Activated B cell treated with CpG ODN at 0.5 μM for 24 hours (primary cell): ENCODE measurements around the gene CAMK2D. TPM values are rescaled to one million over a fixed set of nuclear protein-coding genes. Genes with fewer than 3 reads are reported as not detected.

ENCODE experiments used
- ATAC-seq: fragments of 200-7000 bp; cut with Tn5 transposase; one replicate; pipeline ENCODE4 v1.10.0; 2021; ENCODE audit warnings: low read depth, mild to moderate bottlenecking, moderate library complexity
- CTCF ChIA-PET: fragments of 350-600 bp; sonication (Branson Sonifier 250); formaldehyde crosslinking; loops from one replicate; lab custom pipeline; 2021; ENCODE audit warnings: antibody characterized with exemption; lab: Charles Lee
- POLR2A ChIA-PET: fragments of 350-600 bp; sonication (Branson Sonifier 250); formaldehyde crosslinking; loops from one replicate; lab custom pipeline; 2021; ENCODE audit warnings: antibody characterized with exemption; lab: Charles Lee
- DNase-seq: peaks from one replicate; pipeline ENCODE4 v3.0.0; 2022
- H3K27ac Mint-ChIP-seq: one replicate; pipeline ENCODE4 v1.8.0; 2020; ENCODE audit warnings: mixed read lengths
- H3K27me3 Mint-ChIP-seq: one replicate; pipeline ENCODE4 v1.8.0; 2021; ENCODE audit warnings: mixed read lengths
- H3K36me3 Mint-ChIP-seq: one replicate; pipeline ENCODE4 v1.8.0; 2021; ENCODE audit warnings: low read depth, mixed read lengths
- H3K4me1 Mint-ChIP-seq: one replicate; pipeline ENCODE4 v1.8.0; 2021; ENCODE audit warnings: mixed read lengths
- H3K4me3 Mint-ChIP-seq: one replicate; pipeline ENCODE4 v1.8.0; 2020; ENCODE audit warnings: mild to moderate bottlenecking, mixed read lengths
- H3K9me3 Mint-ChIP-seq: one replicate; pipeline ENCODE4 v1.8.0; 2020; ENCODE audit warnings: mixed read lengths
- CTCF ChIP-seq: fragments of 200-600 bp; IDR thresholded peaks from one replicate; pipeline ENCODE4 v1.8.0; 2022; ENCODE audit warnings: antibody characterized with exemption, mild to moderate bottlenecking
- intact Hi-C: fragments of 100-400 bp; cut with micrococcal nuclease; formaldehyde crosslinking; loops from one replicate; pipeline ENCODE4 v1.15.1; 2024
- total RNA-seq: library from RNA; stranded (reverse); gene quantifications from 2 replicates; pipeline ENCODE4 v1.2.3, GENCODE V29; 2022

Gene CAMK2D
- total RNA-seq, 1 donor from 2014 or later: 72.9 TPM

GRCh38 chr4:113643505-113643904, 118.0 kb downstream of the CAMK2D start:
- Mint-ChIP-seq H3K9me3 (no peaks in the 10 kb centered on the region), H3K4me3 (no peak overlapping the region), H3K4me1 (peaks cover 81% of the 10 kb centered on the region), H3K36me3 (peaks cover 22% of the 10 kb centered on the region), H3K27ac (peak overlapping the region; percentile 79), H3K27me3 (no peaks in the 10 kb centered on the region)
- ATAC-seq (no peak), DNase-seq (no peak)
- CTCF ChIA-PET: no interaction called here
- intact Hi-C loops: no loop called here
- POLR2A ChIA-PET: interaction anchor here (1.2 to 1.3 kb wide), 2 partner anchors 63 to 96 kb away, joined by 3 to 4 read pairs; no protein-coding TSS in a partner anchor
- TF ChIP-seq CTCF: no peak

GRCh38 chr4:113641025-113641431, 120.5 kb downstream of the CAMK2D start:
- H3K4me1 Mint-ChIP-seq: peaks cover 93% of the 10 kb centered on the region
- POLR2A ChIA-PET: interaction anchor here (0.8 to 3.4 kb wide), 6 partner anchors 9 to 119 kb away, joined by 3 to 20 read pairs (median 6); no protein-coding TSS in a partner anchor
- peak overlapping the region; percentile 87 for H3K27ac Mint-ChIP-seq
- ATAC-seq: peak; percentile 58
- no peak for TF ChIP-seq CTCF
- intact Hi-C loops: loop anchor here (1.0 kb wide), 2 partner anchors 76 to 120 kb away; partner anchors contain the start of gene CAMK2D
- peaks cover 4% of the 10 kb centered on the region for H3K9me3 Mint-ChIP-seq
- DNase-seq: no peak
- CTCF ChIA-PET: interaction anchor here (0.7 to 1.5 kb wide), 4 partner anchors 10 to 120 kb away, joined by 3 to 7 read pairs (median 4); no protein-coding TSS in a partner anchor
- no peaks in the 10 kb centered on the region for H3K27me3 Mint-ChIP-seq
- H3K36me3 Mint-ChIP-seq: peaks cover 18% of the 10 kb centered on the region
- peak overlapping the region; percentile 53 for H3K4me3 Mint-ChIP-seq

GRCh38 chr4:113639326-113639725, 122.2 kb downstream of the CAMK2D start:
- H3K4me1 Mint-ChIP-seq: peaks cover 87% of the 10 kb centered on the region
- H3K9me3 Mint-ChIP-seq: peaks cover 4% of the 10 kb centered on the region

GRCh38 chr4:113638562-113638832, 123.0 kb downstream of the CAMK2D start:
- DNase-seq (no peak), ATAC-seq (no peak)
- ChIA-PET POLR2A (interaction anchor here (0.7 to 3.7 kb wide), 7 partner anchors 23 to 122 kb away, joined by 3 to 22 read pairs (median 6); no protein-coding TSS in a partner anchor), CTCF (interaction anchor here (1.0 to 4.2 kb wide), 3 partner anchors 35 to 433 kb away, joined by 3 to 28 read pairs (median 4); no protein-coding TSS in a partner anchor)
- no peaks in the 10 kb centered on the region for H3K27me3 Mint-ChIP-seq
- no peak for TF ChIP-seq CTCF
- H3K9me3 Mint-ChIP-seq: peaks cover 4% of the 10 kb centered on the region
- peak overlapping the region; percentile 21 for H3K4me3 Mint-ChIP-seq
- peaks cover 14% of the 10 kb centered on the region for H3K36me3 Mint-ChIP-seq
- intact Hi-C loops: loop anchor here (2.0 kb wide), 1 partner anchor 198 kb away; no protein-coding TSS in a partner anchor
- peaks cover 83% of the 10 kb centered on the region for H3K4me1 Mint-ChIP-seq
- H3K27ac Mint-ChIP-seq: peak overlapping the region; percentile 74

More at GRCh38 chr4:113639326-113639725, 122.2 kb downstream of the CAMK2D start:
- Mint-ChIP-seq H3K27me3 (no peaks in the 10 kb centered on the region), H3K27ac (peak overlapping the region; percentile 87), H3K36me3 (peaks cover 12% of the 10 kb centered on the region), H3K4me3 (peak overlapping the region; percentile 42)
- peak; percentile 61 for ATAC-seq
- DNase-seq: no peak
- intact Hi-C loops: loop anchor here (2.0 kb wide), 1 partner anchor 197 kb away; no protein-coding TSS in a partner anchor
- no peak for TF ChIP-seq CTCF
- POLR2A ChIA-PET: interaction anchor here (1.7 to 3.4 kb wide), 2 partner anchors 92 to 121 kb away, joined by 7 to 20 read pairs; no protein-coding TSS in a partner anchor
- CTCF ChIA-PET: interaction anchor here (4.2 kb wide), 1 partner anchor 92 kb away, joined by 28 read pairs; no protein-coding TSS in a partner anchor
